K562 (cell line): ENCODE measurements around the gene EEA1. TPM values are rescaled to one million over a fixed set of nuclear protein-coding genes. Genes with fewer than 3 reads are reported as not detected.

Source experiments
- ATAC-seq: fragments of 200-7000 bp; cut with Tn5 transposase; 3 replicates; pipeline ENCODE4 v1.9.1; 2020; ENCODE audit warnings: moderate library complexity
- BruUV-seq: library from RNA; stranded (reverse); fragments of 400-500 nt; replicated peaks from 2 replicates; lab custom pipeline; 2021; lab: Mats Ljungman, UMichigan
- CTCF ChIA-PET: fragments of 300-600 bp; formaldehyde crosslinking; extraction: SDS; loops from one replicate; lab custom pipeline; 2021; ENCODE audit warnings: low intra/inter-chr PET ratio; lab: Yijun Ruan, JAX
- POLR2A ChIA-PET: fragments of 300-600, 350-650 bp; sonication (Branson Sonifier 250); formaldehyde crosslinking; extraction: SDS; loops from one replicate; lab custom pipeline; 2021; ENCODE audit warnings: antibody characterized with exemption, inconsistent platforms; lab: Yijun Ruan, JAX
- DNase-seq, 4 experiments: peaks; one replicate each; pipeline versions ENCODE4 v3.0.0 to v3.0.0-alpha.2; 2011 to 2018; ENCODE audit warnings: low spot score in 3 of 4, mixed read lengths in 3 of 4; ENCODE audit errors: extremely low read depth in 1 of 4
- FAIRE-seq: peaks from 2 replicates; lab custom pipeline; 2011; peaks lifted over from hg19 to GRCh38; lab: Jason Lieb, UNC
- H2AFZ ChIP-seq: 2 replicates; pipeline ENCODE4 v1.6.0; 2011; ENCODE audit warnings: low read depth, low read length, control low read depth, inconsistent platforms
- H3K27ac ChIP-seq: fragments of 200-600 bp; 3 replicates; pipeline ENCODE4 v1.8.0; 2011; ENCODE audit warnings: low read depth, mild to moderate bottlenecking, control low read depth, inconsistent platforms, low read length, moderate library complexity, mixed read lengths; ENCODE audit errors: extremely low read depth
- H3K27me3 ChIP-seq, 2 experiments: fragments of 300-600 bp in 1 of 2; 2 replicates in 1 of 2; 3 replicates in 1 of 2; pipeline versions ENCODE4 v1.6.0 to v1.8.0; 2011; ENCODE audit warnings: inconsistent platforms in 2 of 2, low read length in 2 of 2, mild to moderate bottlenecking in 1 of 2, mixed read lengths in 1 of 2, moderate library complexity in 1 of 2; ENCODE audit not compliant: control insufficient read depth in 2 of 2, insufficient read depth in 2 of 2
- H3K36me3 ChIP-seq: fragments of 300-600 bp; 3 replicates; pipeline ENCODE4 v1.8.0; 2011; ENCODE audit warnings: mild to moderate bottlenecking, low read length, inconsistent platforms; ENCODE audit not compliant: control insufficient read depth, insufficient read depth
- H3K4me1 ChIP-seq, 2 experiments: fragments of 200-600 bp in 1 of 2; replicated peaks in 1 of 2; 2 replicates in 1 of 2; 3 replicates in 1 of 2; pipeline versions ENCODE4 v1.5.1 to v1.8.0; 2011; ENCODE audit warnings: inconsistent platforms in 2 of 2, low read length in 2 of 2, mild to moderate bottlenecking in 1 of 2, mixed read lengths in 1 of 2, moderate library complexity in 1 of 2; ENCODE audit not compliant: control insufficient read depth in 2 of 2, insufficient read depth in 2 of 2
- H3K4me2 ChIP-seq: 2 replicates; pipeline ENCODE4 v1.6.1; 2011; ENCODE audit warnings: low read length, control low read depth, inconsistent platforms, mixed read lengths; ENCODE audit not compliant: insufficient read depth
- H3K4me3 ChIP-seq: fragments of 200-600 bp; sonication (generic), shearing (Covaris generic); 2 replicates; pipeline ENCODE4 v1.5.1; 2016; ENCODE audit warnings: control low read depth, inconsistent platforms
- H3K79me2 ChIP-seq: fragments of 200-600 bp; 3 replicates; pipeline ENCODE4 v1.8.0; 2011; ENCODE audit warnings: low read length, inconsistent platforms; ENCODE audit not compliant: control insufficient read depth, insufficient read depth
- H3K9ac ChIP-seq, 2 experiments: 2 replicates each; pipeline versions ENCODE4 v1.6.0 to v1.6.1; 2011; ENCODE audit warnings: low read depth in 2 of 2, low read length in 2 of 2, control low read depth in 1 of 2, inconsistent platforms in 1 of 2, mild to moderate bottlenecking in 1 of 2, mixed read lengths in 1 of 2; ENCODE audit not compliant: insufficient read depth in 1 of 2
- H3K9me1 ChIP-seq: one replicate; pipeline ENCODE4 v1.6.0; 2011; ENCODE audit warnings: inconsistent platforms, mild to moderate bottlenecking, low read length, moderate library complexity; ENCODE audit not compliant: control insufficient read depth, insufficient read depth
- H3K9me3 ChIP-seq: replicated peaks from 2 replicates; pipeline ENCODE4 v1.5.1; 2011; ENCODE audit warnings: low read depth, low read length, inconsistent platforms; ENCODE audit not compliant: control insufficient read depth, insufficient read depth
- H4K20me1 ChIP-seq: replicated peaks from 2 replicates; pipeline ENCODE4 v1.6.1; 2011; ENCODE audit warnings: low read length, inconsistent platforms, mixed read lengths; ENCODE audit not compliant: control insufficient read depth, insufficient read depth
- CREB3L1 ChIP-seq: fragments of 450-650 bp; IDR thresholded peaks from 2 replicates; pipeline ENCODE4 v1.6.1; 2014; ENCODE audit warnings: low read depth, mild to moderate bottlenecking, moderate library complexity, borderline replicate concordance
- DACH1 ChIP-seq: fragments of 450-650 bp; IDR thresholded peaks from 2 replicates; pipeline ENCODE4 v1.6.1; 2018; ENCODE audit not compliant: partially characterized antibody
- HINFP ChIP-seq: fragments of 450-650 bp; conservative IDR thresholded peaks from 2 replicates; pipeline ENCODE4 v1.6.1; 2016; ENCODE audit warnings: missing genetic modification characterization, low read depth, mild to moderate bottlenecking, control low read depth, missing compliant biosample characterization
- POLR2AphosphoS2 ChIP-seq: IDR thresholded peaks from 2 replicates; pipeline ENCODE4 v1.6.1; 2012; ENCODE audit warnings: low read length, improper control_type of control experiment
- SNIP1 ChIP-seq: fragments of 450-650 bp; IDR thresholded peaks from 2 replicates; pipeline ENCODE4 v1.7.1; 2017; ENCODE audit warnings: low read depth, mild to moderate bottlenecking
- TCFL5 ChIP-seq: fragments of 250-450 bp; sonication (Bioruptor Pico); conservative IDR thresholded peaks from 2 replicates; pipeline ENCODE4 v1.6.1; 2021; ENCODE audit warnings: mild to moderate bottlenecking, moderate library complexity, matching md5 sums
- ZNF408 ChIP-seq: fragments of 250-450 bp; sonication (Bioruptor Pico); IDR thresholded peaks from 2 replicates; pipeline ENCODE4 v1.4.0; 2020; ENCODE audit warnings: low read depth, mild to moderate bottlenecking, moderate library complexity
- WGBS: fragments of 100-300 bp; shearing (Covaris generic); methylation state at CpG from one replicate; pipeline ENCODE4 v1.1.6; 2016; ENCODE audit warnings: low coverage, mixed read lengths; ENCODE audit not compliant: insufficient coverage; ENCODE audit errors: missing lambda C conversion rate; 5-methylcytosine and 5-hydroxymethylcytosine counted together
- in situ Hi-C: fragments of 300-500 bp; cut with MboI; formaldehyde crosslinking; loops from 4 replicates; pipeline ENCODE4 v1.15.0; 2018; ENCODE audit warnings: inconsistent platforms, mixed read lengths
- intact Hi-C: fragments of 100-400 bp; cut with micrococcal nuclease; formaldehyde crosslinking; loops from 2 replicates; pipeline ENCODE4 v1.14.2; 2022
- polyA plus RNA-seq, 8 experiments: library from polyadenylated mRNA; depleted of rRNA in 4 of 8; stranded (reverse) in 5 of 8; unstranded in 3 of 8; fragments of >200 nt; fragmentation: Nextera tagmentation in 2 of 8; fragmentation: Illumina TruSeq in 1 of 8; extraction: Ambion mirVana in 2 of 8; extraction: Trizol in 1 of 8; gene quantifications; 2 replicates each; pipeline versions ENCODE4 v1.2.1 to v1.2.3, GENCODE V29; 2011 to 2014; ENCODE audit warnings: inconsistent platforms in 1 of 8, missing spikeins in 1 of 8
- total RNA-seq, 7 experiments: library from RNA; depleted of rRNA in 6 of 7; stranded (reverse); fragments of >200 nt in 6 of 7; fragmentation: Illumina TruSeq in 2 of 7; extraction: Trizol in 2 of 7; gene quantifications; 2 replicates each; pipeline versions ENCODE4 v1.2.1 to v1.2.3, GENCODE V29; 2011 to 2021; ENCODE audit warnings: low replicate concordance in 1 of 7
- TF ChIP-seq, protein P1 (sequence below), 3 experiments: fragments of 200-800 bp in 1 of 3; fragments of 250-450 bp in 1 of 3; fragments of 450-650 bp in 1 of 3; sonication (Bioruptor Pico) in 1 of 3; sonication (Bioruptor generic) in 1 of 3; formaldehyde crosslinking in 1 of 3; IDR thresholded peaks; 2 replicates each; pipeline versions ENCODE4 v1.6.1 to v1.8.0; 2016 to 2022; ENCODE audit warnings: mild to moderate bottlenecking in 2 of 3, missing genetic modification characterization in 2 of 3, missing compliant biosample characterization in 1 of 3, moderate library complexity in 1 of 3
- TF ChIP-seq, protein P2 (sequence below): IDR thresholded peaks from 2 replicates; pipeline ENCODE4 v1.6.1; 2011; ENCODE audit warnings: borderline replicate concordance, low read depth, mild to moderate bottlenecking, moderate library complexity, low read length; ENCODE audit not compliant: insufficient read depth, poor library complexity, severe bottlenecking

The EEA1 gene
- total and polyA plus RNA-seq, 9 of the 15 experiments (the other 6 are each of a cell fraction or from before 2014, with no cell fraction given) = 3.5 to 17.1 (median 7.5) TPM

DNA sequence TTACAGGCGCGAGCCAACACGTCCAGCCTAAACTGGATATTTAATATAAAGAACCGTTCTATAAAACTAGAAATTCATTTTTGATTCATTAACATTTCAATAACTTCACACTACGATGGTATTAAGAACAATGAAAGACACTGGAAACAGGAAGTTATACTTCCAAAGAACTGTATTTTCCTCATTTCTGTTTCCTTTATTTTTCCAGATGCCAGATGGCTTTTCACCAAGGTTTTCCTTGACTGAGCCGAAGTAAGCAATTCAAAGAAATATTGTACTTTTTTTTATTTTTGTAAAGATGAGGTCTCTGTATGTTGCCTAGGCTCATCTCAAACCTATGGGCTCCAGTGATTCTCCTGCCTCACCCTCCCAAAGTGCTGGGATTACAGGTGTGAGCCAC lies 28.2 kb downstream of the EEA1 start:
- H3K79me2 ChIP-seq = peaks cover 51% of the 10 kb centered on the region
- no peak for ATAC-seq
- H3K4me2 ChIP-seq = no peak overlapping the region
- no peaks in the 10 kb centered on the region for H3K27me3 ChIP-seq
- intact Hi-C loops (no loop called here), in situ Hi-C loops (no loop called here)
- FAIRE-seq = no peak
- no peak overlapping the region for H3K9ac ChIP-seq
- no peak overlapping the region for H2AFZ ChIP-seq
- no peaks in the 10 kb centered on the region for H4K20me1 ChIP-seq
- peaks cover 0 to 4% of the 10 kb centered on the region in 2 experiments; a peak in 1 of 5 replicates for H3K4me1 ChIP-seq
- no peak overlapping the region for H3K4me3 ChIP-seq
- no peak for DNase-seq
- H3K36me3 ChIP-seq = no peaks in the 10 kb centered on the region
- CTCF ChIA-PET = no interaction called here
- H3K27ac ChIP-seq = no peak overlapping the region
- POLR2A ChIA-PET = no interaction called here
- BruUV-seq = no TSS peak
- H3K9me3 ChIP-seq = no peaks in the 10 kb centered on the region
- WGBS = 95% methylated on average over 6 of the region's 6 CpGs
- no peaks in the 10 kb centered on the region for H3K9me1 ChIP-seq
- TF ChIP-seq SNIP1 = no peak
- TF ChIP-seq, protein P1, sequence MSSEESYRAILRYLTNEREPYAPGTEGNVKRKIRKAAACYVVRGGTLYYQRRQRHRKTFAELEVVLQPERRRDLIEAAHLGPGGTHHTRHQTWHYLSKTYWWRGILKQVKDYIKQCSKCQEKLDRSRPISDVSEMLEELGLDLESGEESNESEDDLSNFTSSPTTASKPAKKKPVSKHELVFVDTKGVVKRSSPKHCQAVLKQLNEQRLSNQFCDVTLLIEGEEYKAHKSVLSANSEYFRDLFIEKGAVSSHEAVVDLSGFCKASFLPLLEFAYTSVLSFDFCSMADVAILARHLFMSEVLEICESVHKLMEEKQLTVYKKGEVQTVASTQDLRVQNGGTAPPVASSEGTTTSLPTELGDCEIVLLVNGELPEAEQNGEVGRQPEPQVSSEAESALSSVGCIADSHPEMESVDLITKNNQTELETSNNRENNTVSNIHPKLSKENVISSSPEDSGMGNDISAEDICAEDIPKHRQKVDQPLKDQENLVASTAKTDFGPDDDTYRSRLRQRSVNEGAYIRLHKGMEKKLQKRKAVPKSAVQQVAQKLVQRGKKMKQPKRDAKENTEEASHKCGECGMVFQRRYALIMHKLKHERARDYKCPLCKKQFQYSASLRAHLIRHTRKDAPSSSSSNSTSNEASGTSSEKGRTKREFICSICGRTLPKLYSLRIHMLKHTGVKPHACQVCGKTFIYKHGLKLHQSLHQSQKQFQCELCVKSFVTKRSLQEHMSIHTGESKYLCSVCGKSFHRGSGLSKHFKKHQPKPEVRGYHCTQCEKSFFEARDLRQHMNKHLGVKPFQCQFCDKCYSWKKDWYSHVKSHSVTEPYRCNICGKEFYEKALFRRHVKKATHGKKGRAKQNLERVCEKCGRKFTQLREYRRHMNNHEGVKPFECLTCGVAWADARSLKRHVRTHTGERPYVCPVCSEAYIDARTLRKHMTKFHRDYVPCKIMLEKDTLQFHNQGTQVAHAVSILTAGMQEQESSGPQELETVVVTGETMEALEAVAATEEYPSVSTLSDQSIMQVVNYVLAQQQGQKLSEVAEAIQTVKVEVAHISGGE (CRISPR knock-in tag; IDR thresholded peaks at IDR 0.05) = no peak
- TF ChIP-seq HINFP (tag) = no peak
- no peak for TF ChIP-seq TCFL5 (CRISPR knock-in tag)
- TF ChIP-seq ZNF408 (CRISPR knock-in tag) = no peak
- no peak for TF ChIP-seq POLR2AphosphoS2
- no peak for TF ChIP-seq DACH1
- TF ChIP-seq CREB3L1 = no peak
- TF ChIP-seq, protein P2, sequence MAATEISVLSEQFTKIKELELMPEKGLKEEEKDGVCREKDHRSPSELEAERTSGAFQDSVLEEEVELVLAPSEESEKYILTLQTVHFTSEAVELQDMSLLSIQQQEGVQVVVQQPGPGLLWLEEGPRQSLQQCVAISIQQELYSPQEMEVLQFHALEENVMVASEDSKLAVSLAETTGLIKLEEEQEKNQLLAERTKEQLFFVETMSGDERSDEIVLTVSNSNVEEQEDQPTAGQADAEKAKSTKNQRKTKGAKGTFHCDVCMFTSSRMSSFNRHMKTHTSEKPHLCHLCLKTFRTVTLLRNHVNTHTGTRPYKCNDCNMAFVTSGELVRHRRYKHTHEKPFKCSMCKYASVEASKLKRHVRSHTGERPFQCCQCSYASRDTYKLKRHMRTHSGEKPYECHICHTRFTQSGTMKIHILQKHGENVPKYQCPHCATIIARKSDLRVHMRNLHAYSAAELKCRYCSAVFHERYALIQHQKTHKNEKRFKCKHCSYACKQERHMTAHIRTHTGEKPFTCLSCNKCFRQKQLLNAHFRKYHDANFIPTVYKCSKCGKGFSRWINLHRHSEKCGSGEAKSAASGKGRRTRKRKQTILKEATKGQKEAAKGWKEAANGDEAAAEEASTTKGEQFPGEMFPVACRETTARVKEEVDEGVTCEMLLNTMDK = no peak
